NCI-H128 (cell line): ENCODE results near the gene FITM2.
A peak's percentile ranks its signal among the peaks of the same experiment; 100 is the strongest.
"Not testable (repeated sequence)": the region's sequence is repeated elsewhere in the genome, so short reads cannot be mapped to it uniquely, and the experiment has no call there.

Experiments
- DNase-seq: peaks from one replicate; lab custom pipeline; 2025; ENCODE audit not compliant: unreplicated experiment; lab: John Stamatoyannopoulos, UW

The FITM2 gene

GRCh38 chr20:44334306-44334705, 23.3 kb upstream of the FITM2 start:
- no peak for DNase-seq

DNA sequence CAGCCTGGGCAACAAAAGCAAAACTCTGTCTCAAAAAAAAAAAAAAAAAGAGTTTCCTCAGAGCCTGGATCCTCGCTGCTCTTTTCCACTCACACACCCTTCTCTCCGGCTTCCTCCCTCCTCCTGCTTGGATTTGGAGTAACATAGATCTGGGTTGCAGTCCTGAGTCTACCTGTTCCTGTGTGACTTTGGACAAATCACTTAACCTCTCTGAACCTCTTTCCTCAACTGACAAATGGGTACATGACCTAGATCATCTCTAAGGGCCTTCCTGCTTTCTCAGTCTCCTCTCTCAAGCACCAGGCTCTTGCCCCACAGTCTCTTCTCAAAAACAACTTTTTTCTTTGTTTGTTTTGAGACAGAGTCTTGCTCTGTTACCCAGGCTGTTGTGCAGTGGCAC, 20.2 kb upstream of the FITM2 start:
- no peak for DNase-seq

- DNase-seq: no peak
These were observed 17.4 kb upstream of the FITM2 start for GRCh38 chr20:44328428-44328827.

DNA sequence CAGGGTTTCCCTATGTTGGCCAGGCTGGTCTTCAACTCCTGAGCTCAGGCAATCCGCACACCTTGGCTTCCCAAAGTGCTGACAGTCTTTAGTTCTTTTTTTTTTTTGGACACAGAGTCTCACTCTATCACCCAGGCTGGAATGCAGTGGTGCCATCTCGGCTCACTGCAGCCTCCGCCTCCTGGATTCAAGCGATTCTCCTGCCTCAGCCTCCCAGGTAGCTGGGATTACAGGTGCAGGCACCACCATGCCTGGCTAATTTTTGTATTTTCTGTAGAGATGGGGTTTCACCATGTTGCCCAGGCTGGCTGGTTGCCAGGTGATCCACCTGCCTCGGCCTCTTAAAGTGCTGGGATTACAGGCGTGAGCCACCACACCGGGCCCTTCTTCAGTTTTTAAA, 16.7 kb upstream of the FITM2 start:
- not testable (repeated sequence) for DNase-seq

DNA sequence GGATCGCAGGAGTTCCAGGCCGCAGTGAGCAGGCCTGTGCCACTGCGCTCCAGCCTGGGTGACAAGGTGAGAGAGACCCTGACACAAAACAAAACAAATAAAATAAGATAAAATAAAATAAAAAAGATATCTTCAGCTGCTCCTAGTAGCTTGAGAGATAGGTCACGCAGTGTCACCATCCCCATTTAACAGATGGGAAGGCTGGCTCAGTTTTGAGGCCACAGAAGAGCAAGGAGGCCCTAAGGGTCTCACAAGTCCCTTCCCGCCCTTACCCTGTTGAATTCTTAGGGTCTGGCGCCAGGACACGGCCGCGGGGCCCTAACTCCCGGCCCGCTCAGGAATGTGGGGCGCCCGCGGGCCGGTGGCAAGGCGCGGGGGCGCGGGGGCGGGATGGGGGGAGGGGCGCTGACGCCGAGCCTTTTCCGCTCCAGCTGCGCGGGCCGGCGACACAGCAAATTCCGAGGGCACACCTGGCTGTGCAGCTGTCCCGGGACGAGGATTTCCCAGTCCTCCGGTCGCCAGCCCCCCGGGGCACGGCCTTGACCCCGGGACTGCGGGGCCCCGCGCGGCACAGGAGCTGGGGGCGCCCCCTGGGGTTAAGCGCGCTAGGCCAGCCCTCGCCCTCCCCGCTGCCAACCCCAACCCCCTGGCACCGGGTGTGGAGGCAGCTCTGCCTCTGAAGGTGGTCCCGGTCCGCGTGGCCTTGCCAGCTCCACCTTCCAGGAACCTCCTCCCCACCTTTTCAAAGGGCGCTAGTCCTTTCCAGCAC, 15.6 kb upstream of the FITM2 start:
- DNase-seq: no peak

DNA sequence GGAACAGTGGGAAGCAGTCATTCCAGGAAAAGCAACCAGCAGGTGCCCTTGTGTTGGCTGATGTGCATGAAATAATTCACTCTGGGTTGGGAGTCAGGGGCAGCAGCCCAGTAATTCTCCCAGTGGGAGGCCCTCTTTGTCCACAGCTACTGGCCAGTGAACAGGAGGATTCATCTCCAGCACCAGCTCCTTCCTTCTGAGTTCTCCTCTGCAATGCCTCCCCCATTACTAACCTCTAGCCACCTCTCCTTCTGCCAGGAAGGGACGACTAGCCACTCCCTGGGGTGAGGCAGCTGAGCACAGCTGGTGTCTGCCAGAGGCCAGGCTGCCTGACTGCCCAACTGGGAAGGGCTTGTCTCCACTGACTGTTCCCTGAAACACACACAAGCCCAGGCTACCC, 13.3 kb upstream of the FITM2 start:
- no peak for DNase-seq

DNA sequence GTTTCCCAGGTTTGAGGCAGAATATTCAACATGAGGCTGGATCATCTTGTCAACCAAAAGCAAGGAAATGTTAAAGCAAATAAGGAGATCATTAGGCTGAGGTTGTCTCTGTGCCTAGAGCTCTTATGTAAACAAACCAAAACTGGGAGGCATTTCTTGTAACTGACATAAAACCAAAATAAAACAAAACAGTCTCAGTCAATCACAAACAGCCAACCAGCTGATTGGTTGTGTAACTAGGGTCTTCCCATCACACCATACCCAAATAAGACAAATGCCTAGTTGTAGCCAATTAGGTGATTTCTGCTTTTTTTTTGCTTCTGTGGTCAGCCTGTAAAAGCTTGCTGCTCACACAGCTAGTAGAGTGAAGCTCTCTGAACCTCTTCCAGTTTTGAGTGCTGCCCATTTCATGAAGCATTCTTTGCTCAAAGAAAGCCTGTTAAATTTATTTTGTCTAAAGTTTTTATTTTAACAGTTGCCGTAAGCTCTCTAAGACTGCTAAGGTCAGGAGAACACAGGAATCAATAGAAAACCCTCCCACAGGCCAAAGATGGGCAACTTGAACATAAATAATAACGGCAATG, 8.9 kb upstream of the FITM2 start:
- DNase-seq: no peak

DNA sequence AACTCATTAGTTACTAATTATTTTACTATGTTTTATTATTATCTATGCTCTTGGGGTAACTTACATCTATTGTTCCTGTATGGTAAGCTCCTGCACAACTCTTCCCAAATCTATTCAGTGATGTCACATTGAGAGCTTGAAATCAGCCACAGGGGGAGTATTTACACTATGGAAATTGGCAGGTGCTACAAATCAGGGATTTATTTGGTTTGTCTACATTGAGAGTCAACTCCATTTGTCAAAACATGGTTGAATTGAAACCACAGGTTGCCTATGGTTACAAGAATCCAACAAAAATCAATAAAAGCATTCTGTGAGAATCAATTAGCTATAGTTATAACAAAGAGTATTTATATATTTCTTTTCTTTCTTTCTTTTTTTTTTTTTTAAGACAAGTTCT, 3.9 kb upstream of the FITM2 start:
- DNase-seq: no peak

DNA sequence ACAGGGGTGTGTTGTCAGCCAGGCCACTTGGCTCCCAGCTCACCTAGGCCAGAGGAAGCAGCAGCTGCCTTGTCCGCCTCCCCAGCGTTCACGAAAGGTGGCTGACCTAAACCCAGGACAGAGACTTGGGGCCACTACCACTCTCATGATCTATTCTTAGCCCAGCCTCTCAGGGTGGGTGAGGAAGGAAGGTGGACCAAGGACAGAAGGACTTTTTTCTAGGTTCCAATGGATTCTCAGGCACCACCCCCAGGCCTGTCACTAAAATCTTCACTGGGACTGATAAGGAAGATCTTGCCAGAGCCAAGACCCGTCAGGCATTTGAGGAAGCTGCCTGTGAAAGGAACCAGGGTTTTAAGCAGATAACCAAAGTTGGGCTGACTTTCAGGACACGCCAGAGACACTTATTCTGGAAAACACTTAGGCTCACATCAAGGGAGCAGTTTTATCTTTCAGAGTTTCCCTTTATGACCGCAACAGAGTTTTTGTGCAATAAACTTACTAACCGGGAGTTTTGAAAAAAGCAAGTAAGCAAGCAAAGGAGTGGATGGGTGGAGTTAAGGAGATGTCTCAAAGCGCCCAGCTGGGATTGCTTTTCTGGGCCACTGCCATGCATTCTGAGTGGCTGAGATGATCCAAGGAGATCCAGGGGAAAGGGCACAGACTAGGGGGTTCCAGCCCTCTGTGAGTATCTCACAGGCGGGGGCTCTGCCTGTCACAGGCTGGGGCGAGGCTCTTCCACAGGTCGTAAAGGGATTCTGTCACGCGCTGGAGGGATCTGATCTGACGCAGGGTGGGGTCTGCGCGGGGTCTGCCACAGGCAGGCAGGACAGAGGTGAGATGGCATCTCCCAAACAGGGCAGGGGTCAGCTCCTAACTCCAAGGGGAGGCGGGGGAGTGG, 989 bp downstream of the FITM2 start:
- DNase-seq: no peak

DNA sequence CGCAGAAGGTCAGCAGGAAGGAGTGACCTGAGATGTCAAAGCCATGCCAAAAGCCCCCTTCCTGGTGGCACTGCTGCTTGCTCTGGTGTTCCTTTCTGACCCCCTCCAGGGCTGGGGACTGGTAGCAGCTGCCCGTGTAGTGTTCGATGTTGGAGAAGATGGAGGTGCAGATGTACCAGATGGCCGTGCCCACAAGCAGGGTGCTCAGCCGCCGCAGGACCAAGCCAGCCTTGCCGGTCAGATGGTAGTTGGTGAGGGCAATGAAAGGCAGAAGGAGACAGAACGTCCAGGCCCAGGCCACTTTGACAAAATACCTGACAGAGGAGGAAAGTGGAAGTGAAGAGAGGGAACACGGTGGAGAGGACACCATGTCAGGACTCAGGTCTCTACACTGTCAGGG, 4.1 kb downstream of the FITM2 start:
- no peak for DNase-seq

- DNase-seq: no peak
These were observed 6.6 kb downstream of the FITM2 start for GRCh38 chr20:44304383-44304782.

- no peak for DNase-seq
These were observed 8.3 kb downstream of the FITM2 start for GRCh38 chr20:44302736-44303135.

- DNase-seq: no peak
These were observed 8.9 kb downstream of the FITM2 start for GRCh38 chr20:44302026-44302669.

GRCh38 chr20:44301285-44301684, 9.7 kb downstream of the FITM2 start:
- no peak for DNase-seq

GRCh38 chr20:44299011-44299535, 11.9 kb downstream of the FITM2 start:
- DNase-seq: not testable (repeated sequence)

- DNase-seq: no peak
These were observed 13.3 kb downstream of the FITM2 start for GRCh38 chr20:44297721-44298120.

GRCh38 chr20:44296011-44296410, 15.0 kb downstream of the FITM2 start:
- DNase-seq: peak; percentile 73

DNA sequence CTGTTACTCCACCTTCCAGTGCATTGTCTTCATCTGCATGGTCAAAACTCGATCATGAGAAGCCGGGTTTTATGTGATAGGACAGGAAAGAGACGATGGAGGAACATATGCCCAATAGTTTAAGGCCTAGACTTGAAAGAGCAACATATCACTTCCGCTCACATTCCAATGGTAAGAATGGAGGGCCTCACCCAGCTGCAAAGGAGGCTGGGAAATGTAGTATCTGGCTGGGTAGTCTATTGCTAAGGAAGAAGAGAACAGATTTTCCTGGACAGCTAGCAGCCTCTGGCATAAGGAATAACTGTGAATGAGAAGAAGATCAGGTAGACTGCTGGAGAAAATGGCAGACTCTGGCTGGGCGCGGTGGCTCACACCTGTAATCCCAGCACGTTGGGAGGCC, 19.2 kb downstream of the FITM2 start:
- DNase-seq: no peak

- no peak for DNase-seq
These were observed 22.8 kb downstream of the FITM2 start for GRCh38 chr20:44288252-44288651.

GRCh38 chr20:44287272-44288097, 23.5 kb downstream of the FITM2 start:
- no peak for DNase-seq
